GM23338 (cell line): ENCODE measurements around the gene WIPF1. TPM values are rescaled to one million over a fixed set of nuclear protein-coding genes. Genes with fewer than 3 reads are reported as not detected.

ENCODE experiments used
- ATAC-seq: fragments of 200-7000 bp; cut with Tn5 transposase; 3 replicates; pipeline ENCODE4 v1.9.1; 2020
- DNase-seq: peaks from one replicate; pipeline ENCODE4 v3.0.0-alpha.2; 2015; ENCODE audit warnings: low spot score
- H2AFZ ChIP-seq: fragments of 200-600 bp; sonication (generic); 2 replicates; pipeline ENCODE4 v1.8.0; 2016; ENCODE audit warnings: antibody characterized with exemption, mild to moderate bottlenecking, moderate library complexity
- H3F3A ChIP-seq: fragments of 200-600 bp; sonication (generic); replicated peaks from 2 replicates; pipeline ENCODE4 v1.8.0; 2017; ENCODE audit warnings: antibody characterized with exemption, mixed run types, low read depth
- H3K27ac ChIP-seq: fragments of 200-600 bp; sonication (generic); 2 replicates; pipeline ENCODE4 v1.6.1; 2016; ENCODE audit warnings: low read depth
- H3K27me3 ChIP-seq: fragments of 200-600 bp; sonication (generic); 2 replicates; pipeline ENCODE4 v1.8.0; 2016; ENCODE audit warnings: mild to moderate bottlenecking, mixed run types, moderate library complexity; ENCODE audit not compliant: insufficient read depth
- H3K36me3 ChIP-seq: fragments of 200-600 bp; sonication (generic); 2 replicates; pipeline ENCODE4 v1.8.0; 2016; ENCODE audit warnings: mild to moderate bottlenecking; ENCODE audit not compliant: insufficient read depth
- H3K4me1 ChIP-seq: fragments of 200-600 bp; sonication (generic); 2 replicates; pipeline ENCODE4 v1.8.0; 2016; ENCODE audit warnings: mild to moderate bottlenecking, moderate library complexity; ENCODE audit not compliant: insufficient read depth
- H3K4me2 ChIP-seq: fragments of 200-600 bp; sonication (generic); 2 replicates; pipeline ENCODE4 v1.7.1; 2017; ENCODE audit warnings: mixed run types
- H3K4me3 ChIP-seq: fragments of 200-600 bp; sonication (generic); 2 replicates; pipeline ENCODE4 v1.6.1; 2016; ENCODE audit warnings: mixed run types
- H3K79me2 ChIP-seq: fragments of 200-600 bp; sonication (generic); replicated peaks from 2 replicates; pipeline ENCODE4 v1.8.0; 2017; ENCODE audit warnings: mild to moderate bottlenecking; ENCODE audit not compliant: insufficient read depth
- H3K9me2 ChIP-seq: fragments of 200-600 bp; sonication (generic); 2 replicates; pipeline ENCODE4 v1.8.0; 2017; ENCODE audit not compliant: insufficient read depth
- H4K20me1 ChIP-seq: fragments of 200-600 bp; sonication (generic); replicated peaks from 2 replicates; pipeline ENCODE4 v1.8.0; 2017; ENCODE audit warnings: mild to moderate bottlenecking; ENCODE audit not compliant: insufficient read depth
- H3K27ac Mint-ChIP-seq: 2 replicates; pipeline ENCODE4 v1.8.0; 2020; ENCODE audit warnings: inconsistent platforms, mild to moderate bottlenecking, moderate library complexity, mixed read lengths
- H3K27me3 Mint-ChIP-seq: 3 replicates; pipeline ENCODE4 v1.8.0; 2022; ENCODE audit warnings: low read depth, mild to moderate bottlenecking, moderate library complexity, mixed read lengths, inconsistent platforms; ENCODE audit not compliant: insufficient read depth, poor library complexity
- H3K36me3 Mint-ChIP-seq: 3 replicates; pipeline ENCODE4 v1.8.0; 2021; ENCODE audit warnings: low read depth, mild to moderate bottlenecking, inconsistent platforms, moderate library complexity, mixed read lengths
- H3K4me1 Mint-ChIP-seq: 3 replicates; pipeline ENCODE4 v1.8.0; 2020; ENCODE audit warnings: mild to moderate bottlenecking, inconsistent platforms, mixed read lengths
- H3K4me3 Mint-ChIP-seq: 3 replicates; pipeline ENCODE4 v1.8.0; 2021; ENCODE audit warnings: moderate library complexity, mild to moderate bottlenecking, inconsistent platforms, mixed read lengths
- H3K9me3 Mint-ChIP-seq: 3 replicates; pipeline ENCODE4 v1.8.0; 2020; ENCODE audit warnings: moderate library complexity, mild to moderate bottlenecking, inconsistent platforms, mixed read lengths
- CREB1 ChIP-seq: fragments of 250-450 bp; sonication (Bioruptor Pico); IDR thresholded peaks from 2 replicates; pipeline ENCODE4 v1.5.0; 2020; ENCODE audit warnings: low read depth, mild to moderate bottlenecking, moderate library complexity
- NANOG ChIP-seq: IDR thresholded peaks from 2 replicates; pipeline ENCODE4 v1.6.1; 2016; ENCODE audit warnings: antibody characterized with exemption, borderline replicate concordance
- REST ChIP-seq: IDR thresholded peaks from one replicate; pipeline ENCODE4 v1.6.1; 2018; ENCODE audit warnings: antibody characterized with exemption; ENCODE audit not compliant: unreplicated experiment
- STAT1 ChIP-seq: IDR thresholded peaks from one replicate; pipeline ENCODE4 v1.6.1; 2016; ENCODE audit warnings: antibody characterized with exemption; ENCODE audit not compliant: unreplicated experiment
- ZNF462 ChIP-seq: fragments of 250-450 bp; sonication (Bioruptor Pico); IDR thresholded peaks from 2 replicates; pipeline ENCODE4 v1.5.0; 2020; ENCODE audit warnings: mild to moderate bottlenecking, moderate library complexity
- polyA plus RNA-seq: library from polyadenylated mRNA; unstranded; fragments of >200 nt; fragmentation: Nextera tagmentation; extraction: Ambion mirVana; gene quantifications from 2 replicates; pipeline ENCODE4 v1.2.1, GENCODE V29; 2016
- total RNA-seq: library from RNA; depleted of rRNA; stranded (reverse); fragments of >200 nt; shearing (Covaris generic); gene quantifications from 2 replicates; pipeline ENCODE4 v1.2.3, GENCODE V29; 2014
- TF ChIP-seq, protein P1 (sequence below), 2 experiments: fragments of 200-600 bp in 1 of 2; sonication (generic) in 1 of 2; conservative IDR thresholded peaks; 2 replicates each; pipeline versions ENCODE4 v1.5.1 to v1.6.1; 2016 to 2017; ENCODE audit warnings: antibody characterized with exemption in 2 of 2, low read depth in 2 of 2, mild to moderate bottlenecking in 2 of 2, moderate library complexity in 1 of 2

Gene WIPF1
- total and polyA plus RNA-seq, 2 experiments from 2014 or later, result 3.0 to 6.0 TPM

GRCh38 chr2:174546519-174547506, 50.8 kb downstream of the WIPF1 start:
- Histone ChIP-seq H3K27ac (no peak overlapping the region), H3F3A (no peaks in the 10 kb centered on the region), H4K20me1 (no peaks in the 10 kb centered on the region), H3K4me1 (peaks cover 5% of the 10 kb centered on the region; the same call in 1 of the 2 replicates), H3K4me3 (no peak overlapping the region), H3K36me3 (no peaks in the 10 kb centered on the region), H3K79me2 (no peaks in the 10 kb centered on the region), H3K4me2 (0 out of 2 replicates have a peak overlapping the region, but pooled peaks have one; percentile 21), H3K9me2 (no peaks in the 10 kb centered on the region), H2AFZ (peak overlapping the region; percentile 91), H3K27me3 (no peaks in the 10 kb centered on the region)
- Mint-ChIP-seq H3K4me1 (peaks cover 5% of the 10 kb centered on the region; the same call in 2 of the 3 replicates), H3K4me3 (no peak overlapping the region), H3K36me3 (no peaks in the 10 kb centered on the region), H3K27me3 (peaks cover 3% of the 10 kb centered on the region), H3K9me3 (peaks cover 2% of the 10 kb centered on the region; the same call in 2 of the 3 replicates), H3K27ac (no peak overlapping the region)
- peak; percentile 97 for ATAC-seq
- DNase-seq, result peak; percentile 82
- TF ChIP-seq, protein P1, sequence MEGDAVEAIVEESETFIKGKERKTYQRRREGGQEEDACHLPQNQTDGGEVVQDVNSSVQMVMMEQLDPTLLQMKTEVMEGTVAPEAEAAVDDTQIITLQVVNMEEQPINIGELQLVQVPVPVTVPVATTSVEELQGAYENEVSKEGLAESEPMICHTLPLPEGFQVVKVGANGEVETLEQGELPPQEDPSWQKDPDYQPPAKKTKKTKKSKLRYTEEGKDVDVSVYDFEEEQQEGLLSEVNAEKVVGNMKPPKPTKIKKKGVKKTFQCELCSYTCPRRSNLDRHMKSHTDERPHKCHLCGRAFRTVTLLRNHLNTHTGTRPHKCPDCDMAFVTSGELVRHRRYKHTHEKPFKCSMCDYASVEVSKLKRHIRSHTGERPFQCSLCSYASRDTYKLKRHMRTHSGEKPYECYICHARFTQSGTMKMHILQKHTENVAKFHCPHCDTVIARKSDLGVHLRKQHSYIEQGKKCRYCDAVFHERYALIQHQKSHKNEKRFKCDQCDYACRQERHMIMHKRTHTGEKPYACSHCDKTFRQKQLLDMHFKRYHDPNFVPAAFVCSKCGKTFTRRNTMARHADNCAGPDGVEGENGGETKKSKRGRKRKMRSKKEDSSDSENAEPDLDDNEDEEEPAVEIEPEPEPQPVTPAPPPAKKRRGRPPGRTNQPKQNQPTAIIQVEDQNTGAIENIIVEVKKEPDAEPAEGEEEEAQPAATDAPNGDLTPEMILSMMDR (conservative IDR thresholded peaks at IDR 0.05; ENCODE audit: low read depth in 2 of 2), result peak; percentile 57 to 85
- TF ChIP-seq CREB1 (CRISPR knock-in tag) (no peak), REST (no peak), ZNF462 (CRISPR knock-in tag) (0 out of 2 replicates have a peak, but pooled peaks have one; percentile 42), STAT1 (no peak), NANOG (no peak)
